SKM-1 treated with dmso at 0.1 percent for 144 hours (cell line): ENCODE measurements around the gene AHNAK2.
"Not testable (repeated sequence)": the region's sequence is repeated elsewhere in the genome, so short reads cannot be mapped to it uniquely, and the experiment has no call there.

Source experiments
- DNase-seq: peaks from one replicate; lab custom pipeline; 2025; ENCODE audit not compliant: unreplicated experiment; lab: John Stamatoyannopoulos, UW

The AHNAK2 gene

GRCh38 chr14:104977681-104978653, at the start of gene AHNAK2:
AHNAK2 (minus strand) TSS chr14:104978374; CDS start chr14:104978237, 137 bp downstream.
- peak; percentile 8 for DNase-seq

- DNase-seq, result not testable (repeated sequence)
These were observed 49.5 kb upstream of the AHNAK2 start for GRCh38 chr14:105027718-105028117.

- DNase-seq, result no peak
These were observed 48.8 kb upstream of the AHNAK2 start for GRCh38 chr14:105026802-105027563.

GRCh38 chr14:105026033-105026785, 48.0 kb upstream of the AHNAK2 start:
- DNase-seq, result no peak

- no peak for DNase-seq
These were observed 47.3 kb upstream of the AHNAK2 start for GRCh38 chr14:105025429-105025828.

GRCh38 chr14:105023791-105024480, 45.8 kb upstream of the AHNAK2 start:
- no peak for DNase-seq

- DNase-seq, result no peak
These were observed 45.0 kb upstream of the AHNAK2 start for GRCh38 chr14:105023144-105023543.

- DNase-seq, result no peak
These were observed 44.1 kb upstream of the AHNAK2 start for GRCh38 chr14:105022276-105022670.

GRCh38 chr14:105021656-105022275, 43.6 kb upstream of the AHNAK2 start:
- no peak for DNase-seq

GRCh38 chr14:105020815-105021655, 42.9 kb upstream of the AHNAK2 start, which contains the start of gene CDCA4:
CDCA4 (minus strand) TSS chr14:105021083; CDS start chr14:105011929, 9,154 bp downstream.
- peak; percentile 92 for DNase-seq

GRCh38 chr14:105019861-105020814, 42.0 kb upstream of the AHNAK2 start:
- no peak for DNase-seq

GRCh38 chr14:105018414-105018813, 40.2 kb upstream of the AHNAK2 start:
- DNase-seq, result no peak

GRCh38 chr14:105015905-105016304, 37.7 kb upstream of the AHNAK2 start:
- no peak for DNase-seq

GRCh38 chr14:105015242-105015641, 37.1 kb upstream of the AHNAK2 start:
- DNase-seq, result no peak

GRCh38 chr14:105014631-105015030, 36.5 kb upstream of the AHNAK2 start:
- no peak for DNase-seq

GRCh38 chr14:105014032-105014431, 35.9 kb upstream of the AHNAK2 start:
- DNase-seq, result no peak

GRCh38 chr14:105013150-105013785, 35.1 kb upstream of the AHNAK2 start:
- DNase-seq, result no peak
